HFFc6 (cell line): ENCODE results near the gene KSR2. TPM values are rescaled to one million over a fixed set of nuclear protein-coding genes. Genes with fewer than 3 reads are reported as not detected.

ENCODE experiments used
- DNase-seq: peaks from one replicate; pipeline ENCODE4 v3.0.0-alpha.2; 2018
- H3K27ac Mint-ChIP-seq: 2 replicates; pipeline ENCODE4 v1.8.0; 2020; ENCODE audit warnings: mild to moderate bottlenecking, mixed read lengths
- H3K27me3 Mint-ChIP-seq: 2 replicates; pipeline ENCODE4 v1.8.0; 2021; ENCODE audit warnings: mild to moderate bottlenecking, moderate library complexity, mixed read lengths; ENCODE audit not compliant: insufficient read depth
- H3K36me3 Mint-ChIP-seq: 2 replicates; pipeline ENCODE4 v1.8.0; 2021; ENCODE audit warnings: low read depth, mixed read lengths
- H3K4me1 Mint-ChIP-seq: 2 replicates; pipeline ENCODE4 v1.8.0; 2020; ENCODE audit warnings: low read depth, mixed read lengths
- H3K4me3 Mint-ChIP-seq: 2 replicates; pipeline ENCODE4 v1.8.0; 2020; ENCODE audit warnings: mild to moderate bottlenecking, moderate library complexity, mixed read lengths
- H3K9me3 Mint-ChIP-seq: 2 replicates; pipeline ENCODE4 v1.8.0; 2020; ENCODE audit warnings: mild to moderate bottlenecking, mixed read lengths
- total RNA-seq, 6 experiments: library from RNA; stranded (reverse); fragmentation: NEBNext Ultra II Directional; extraction: Animal tissue kit (Norgen Biotek cat#: 25700); gene quantifications; 2 replicates in 1 of 6; 3 replicates in 5 of 6; pipeline ENCODE4 v1.2.3, GENCODE V29; 2021
- TF ChIP-seq, protein P1 (sequence below): fragments of 200-600 bp; sonication (generic); IDR thresholded peaks from 2 replicates; pipeline ENCODE4 v1.5.0; 2021; ENCODE audit warnings: antibody characterized with exemption, mild to moderate bottlenecking

Gene KSR2
- total RNA-seq, 6 experiments from 2014 or later = 0.09 to 0.22 (median 0.12) TPM; not detected in 2

GRCh38 chr12:117501076-117501869 is 467.5 kb downstream of the KSR2 start:
- Mint-ChIP-seq H3K27me3 (no peaks in the 10 kb centered on the region), H3K9me3 (peaks cover 26% of the 10 kb centered on the region), H3K27ac (no peak overlapping the region)

DNA sequence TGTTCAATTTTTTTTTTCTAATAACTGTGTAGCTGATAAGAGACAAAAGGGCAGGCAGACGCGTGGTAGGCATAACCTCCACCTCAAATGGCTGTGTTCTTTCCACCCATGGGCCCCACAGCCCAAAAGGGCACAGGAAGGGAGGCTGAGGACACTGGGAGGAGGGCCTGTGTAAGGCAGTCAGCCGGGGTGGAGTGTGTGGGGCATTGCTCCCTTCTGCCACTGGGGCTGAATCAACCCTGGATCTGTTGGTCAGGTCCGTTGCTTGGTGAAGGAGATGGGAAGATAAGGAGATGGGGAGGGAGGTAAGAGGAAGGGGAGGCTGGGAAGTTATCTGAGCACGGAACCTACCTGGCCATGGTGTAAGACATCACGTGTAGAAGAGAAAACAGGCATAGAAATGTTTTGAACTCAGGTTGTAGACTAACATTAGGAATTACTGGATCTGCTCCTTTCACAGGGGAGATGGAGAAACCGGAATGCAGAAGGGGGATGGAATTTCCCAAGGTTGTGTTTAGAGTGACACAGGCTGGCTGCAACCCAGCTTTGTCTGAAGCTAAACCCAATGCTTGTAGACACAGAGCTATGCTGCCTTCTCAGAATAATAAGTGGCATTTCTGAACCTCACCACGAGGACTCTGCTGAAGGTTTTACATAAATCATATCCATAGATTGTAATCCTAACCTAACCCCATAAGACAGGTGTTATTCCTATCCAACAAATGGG is 468.9 kb downstream of the KSR2 start:
- H3K4me1 Mint-ChIP-seq = no peaks in the 10 kb centered on the region
- no peak overlapping the region for H3K4me3 Mint-ChIP-seq
- TF ChIP-seq, protein P1, sequence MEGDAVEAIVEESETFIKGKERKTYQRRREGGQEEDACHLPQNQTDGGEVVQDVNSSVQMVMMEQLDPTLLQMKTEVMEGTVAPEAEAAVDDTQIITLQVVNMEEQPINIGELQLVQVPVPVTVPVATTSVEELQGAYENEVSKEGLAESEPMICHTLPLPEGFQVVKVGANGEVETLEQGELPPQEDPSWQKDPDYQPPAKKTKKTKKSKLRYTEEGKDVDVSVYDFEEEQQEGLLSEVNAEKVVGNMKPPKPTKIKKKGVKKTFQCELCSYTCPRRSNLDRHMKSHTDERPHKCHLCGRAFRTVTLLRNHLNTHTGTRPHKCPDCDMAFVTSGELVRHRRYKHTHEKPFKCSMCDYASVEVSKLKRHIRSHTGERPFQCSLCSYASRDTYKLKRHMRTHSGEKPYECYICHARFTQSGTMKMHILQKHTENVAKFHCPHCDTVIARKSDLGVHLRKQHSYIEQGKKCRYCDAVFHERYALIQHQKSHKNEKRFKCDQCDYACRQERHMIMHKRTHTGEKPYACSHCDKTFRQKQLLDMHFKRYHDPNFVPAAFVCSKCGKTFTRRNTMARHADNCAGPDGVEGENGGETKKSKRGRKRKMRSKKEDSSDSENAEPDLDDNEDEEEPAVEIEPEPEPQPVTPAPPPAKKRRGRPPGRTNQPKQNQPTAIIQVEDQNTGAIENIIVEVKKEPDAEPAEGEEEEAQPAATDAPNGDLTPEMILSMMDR = no peak
- no peaks in the 10 kb centered on the region for H3K27me3 Mint-ChIP-seq
- no peaks in the 10 kb centered on the region for H3K36me3 Mint-ChIP-seq
- no peak for DNase-seq
- H3K9me3 Mint-ChIP-seq = peaks cover 18% of the 10 kb centered on the region
- H3K27ac Mint-ChIP-seq = no peak overlapping the region

More at GRCh38 chr12:117501076-117501869, 467.5 kb downstream of the KSR2 start:
- H3K4me3 Mint-ChIP-seq = no peak overlapping the region
- H3K4me1 Mint-ChIP-seq = no peaks in the 10 kb centered on the region
- DNase-seq = no peak
- TF ChIP-seq, protein P1 = no peak
- no peaks in the 10 kb centered on the region for H3K36me3 Mint-ChIP-seq

DNA sequence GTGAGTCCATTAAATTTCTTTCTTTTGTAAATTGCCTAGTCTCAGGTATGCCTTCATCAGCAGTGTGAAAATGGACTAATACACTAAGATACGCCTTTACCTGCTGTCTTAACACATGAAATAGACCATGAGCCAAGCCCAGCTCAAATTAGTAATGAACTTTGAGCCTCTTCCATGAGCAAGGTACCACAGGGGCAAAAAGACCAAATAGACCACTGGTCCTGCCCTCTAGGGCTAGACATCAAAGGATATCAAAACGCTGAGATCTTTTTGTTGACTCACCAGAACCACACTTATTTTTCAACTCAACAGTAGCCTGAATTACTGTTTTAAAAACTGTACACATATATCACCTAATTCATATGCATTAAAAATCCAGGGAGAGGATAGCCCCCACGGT is 469.9 kb downstream of the KSR2 start:
- no peaks in the 10 kb centered on the region for H3K27me3 Mint-ChIP-seq

GRCh38 chr12:117498256-117498655 is 470.5 kb downstream of the KSR2 start:
- TF ChIP-seq, protein P1 = no peak
- Mint-ChIP-seq H3K9me3 (peaks cover 17% of the 10 kb centered on the region), H3K36me3 (no peaks in the 10 kb centered on the region), H3K4me3 (no peak overlapping the region), H3K4me1 (no peaks in the 10 kb centered on the region), H3K27me3 (no peaks in the 10 kb centered on the region), H3K27ac (no peak overlapping the region)
- DNase-seq = no peak

More for the DNA sequence above, 469.9 kb downstream of the KSR2 start:
- Mint-ChIP-seq H3K4me1 (no peaks in the 10 kb centered on the region), H3K9me3 (peaks cover 11% of the 10 kb centered on the region), H3K4me3 (no peak overlapping the region), H3K36me3 (no peaks in the 10 kb centered on the region), H3K27ac (no peak overlapping the region)
- TF ChIP-seq, protein P1 = no peak
- no peak for DNase-seq

GRCh38 chr12:117497407-117497806 is 471.4 kb downstream of the KSR2 start:
- Mint-ChIP-seq H3K27ac (no peak overlapping the region), H3K9me3 (peaks cover 23% of the 10 kb centered on the region), H3K27me3 (no peaks in the 10 kb centered on the region), H3K4me3 (no peak overlapping the region), H3K4me1 (no peaks in the 10 kb centered on the region), H3K36me3 (no peaks in the 10 kb centered on the region)
- no peak for DNase-seq
- TF ChIP-seq, protein P1 = no peak
